ENCODE data around the gene NTM.

DNA sequence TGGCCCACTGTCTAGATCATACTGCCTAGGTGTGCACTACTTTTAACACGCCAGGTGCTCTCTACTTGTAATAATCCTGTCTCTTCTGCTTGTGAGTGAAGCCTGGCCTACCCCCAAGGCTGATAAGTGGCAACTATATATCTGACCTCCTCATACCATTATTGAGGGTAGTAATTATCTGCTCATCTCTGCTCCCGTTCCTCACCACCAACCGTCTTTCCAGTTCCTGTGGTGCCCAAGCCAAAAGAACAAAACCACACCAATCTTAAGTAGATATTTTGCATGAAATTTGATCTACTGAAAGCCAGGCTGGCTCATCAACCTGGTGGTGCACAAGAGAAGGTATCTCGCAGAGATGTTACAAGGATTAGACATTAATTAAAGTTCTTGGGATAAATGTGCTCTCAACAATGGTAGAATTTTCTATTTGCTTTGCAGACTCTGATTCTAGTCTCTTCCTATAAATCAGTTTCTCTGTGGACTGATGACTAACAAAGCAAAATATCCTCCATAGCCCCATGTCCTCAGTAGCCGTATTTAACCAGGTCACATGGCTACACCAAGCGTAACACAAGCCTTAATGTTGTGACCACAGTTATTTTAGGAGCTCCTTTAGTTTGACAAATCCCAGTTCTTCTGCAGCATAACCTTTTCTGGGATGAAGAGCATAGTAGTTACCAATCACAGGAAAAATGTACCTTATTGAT lies 267.2 kb downstream of the NTM start:
- no peak for TF ChIP-seq TAF1 (IDR thresholded peaks at IDR 0.05; ENCODE audit: borderline replicate concordance, low read depth, low read length)
- no peak for TF ChIP-seq POLR2A (IDR thresholded peaks at IDR 0.05; ENCODE audit: low read depth, low read length)
- no peak for TF ChIP-seq POLR2AphosphoS5 (IDR thresholded peaks at IDR 0.05; ENCODE audit: low read depth, low read length)

All from GM12892 (cell line).